Measurements from ENCODE around the gene THEM4.
"Not testable (repeated sequence)": the region's sequence is repeated elsewhere in the genome, so short reads cannot be mapped to it uniquely, and the experiment has no call there.

THEM4 gene

DNA sequence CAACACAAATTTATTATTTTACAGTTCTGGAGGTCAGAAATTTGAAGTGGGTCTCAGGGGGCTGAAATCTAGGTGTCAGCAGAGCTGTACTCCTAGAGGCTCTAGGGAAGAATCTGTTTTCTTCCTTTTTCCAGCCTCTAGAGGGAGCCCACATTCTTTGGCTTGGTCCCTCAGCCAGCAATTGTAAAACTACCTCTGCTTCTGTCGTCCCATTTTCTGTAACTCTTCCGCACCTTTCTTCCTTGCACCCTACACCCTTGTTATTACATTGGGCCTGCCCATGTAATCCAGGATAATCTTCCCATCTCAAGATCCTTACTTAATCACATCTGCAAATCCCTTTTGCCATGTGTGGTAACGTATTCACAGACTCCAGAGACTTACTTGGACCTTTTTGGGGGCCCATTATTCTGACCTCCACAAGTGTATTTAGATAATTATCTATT lies 24.8 kb upstream of the THEM4 start:
- DNase-seq, result peak; percentile 80

DNA sequence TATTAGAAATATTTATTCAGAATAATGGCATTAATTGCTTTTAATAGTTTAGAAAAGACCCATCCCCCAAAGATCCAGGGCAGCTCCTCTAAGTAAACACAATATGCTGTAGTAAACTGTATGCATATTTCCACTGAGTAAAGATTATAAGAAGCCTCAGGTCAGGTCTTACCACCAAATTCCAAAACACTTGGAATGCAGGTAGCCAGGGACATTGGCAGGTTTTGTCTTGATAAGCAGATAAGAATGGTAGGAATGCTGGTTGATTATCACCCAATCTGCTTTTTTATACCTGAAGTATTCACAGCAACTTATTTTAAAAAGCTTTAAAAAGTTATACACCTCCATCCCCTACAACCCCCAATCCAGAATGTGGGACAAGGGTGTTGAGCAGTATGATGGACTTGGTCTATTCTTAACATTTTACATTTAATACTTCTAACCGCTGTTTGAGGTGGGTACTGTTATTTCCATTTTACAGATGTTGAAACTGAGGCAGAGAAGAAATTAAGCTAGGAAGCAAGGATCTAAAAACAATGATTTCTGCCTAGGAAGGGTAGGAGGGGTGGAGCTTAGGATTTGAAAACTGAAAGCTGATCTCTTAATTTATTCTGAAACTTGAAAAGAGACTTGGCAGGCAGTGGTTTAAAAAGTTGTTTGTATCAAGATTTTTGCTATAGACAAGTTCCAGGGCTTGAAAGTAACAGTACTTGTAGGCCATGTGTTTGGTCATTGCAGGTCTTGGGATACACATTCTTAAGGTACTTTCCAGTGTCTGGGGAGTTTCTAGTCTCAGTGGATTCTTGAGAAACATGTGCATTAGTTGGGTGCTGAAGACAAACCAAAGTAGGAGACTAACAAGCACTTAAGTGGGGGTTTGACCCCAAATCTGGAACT lies 15.6 kb upstream of the THEM4 start:
- DNase-seq, result no peak

DNA sequence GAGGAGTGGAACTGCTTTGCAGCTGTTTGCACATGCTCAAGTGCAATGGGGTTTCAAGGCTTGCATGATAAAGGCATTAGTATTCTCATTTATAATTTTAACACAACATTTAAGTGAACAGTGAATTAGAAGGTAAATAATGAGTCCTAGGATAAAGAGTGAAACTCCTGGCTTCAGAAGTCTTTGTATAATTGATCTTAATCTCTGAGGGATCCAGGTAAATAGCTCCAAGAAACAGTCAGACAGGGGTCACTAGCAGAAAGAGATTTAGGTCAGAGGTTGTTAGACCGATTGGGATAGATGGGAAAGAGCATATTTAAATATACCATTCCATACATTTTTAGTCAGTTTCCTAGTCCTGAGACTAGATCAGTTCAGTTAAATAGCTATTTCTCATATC lies 14.1 kb upstream of the THEM4 start:
- DNase-seq, result no peak

DNA sequence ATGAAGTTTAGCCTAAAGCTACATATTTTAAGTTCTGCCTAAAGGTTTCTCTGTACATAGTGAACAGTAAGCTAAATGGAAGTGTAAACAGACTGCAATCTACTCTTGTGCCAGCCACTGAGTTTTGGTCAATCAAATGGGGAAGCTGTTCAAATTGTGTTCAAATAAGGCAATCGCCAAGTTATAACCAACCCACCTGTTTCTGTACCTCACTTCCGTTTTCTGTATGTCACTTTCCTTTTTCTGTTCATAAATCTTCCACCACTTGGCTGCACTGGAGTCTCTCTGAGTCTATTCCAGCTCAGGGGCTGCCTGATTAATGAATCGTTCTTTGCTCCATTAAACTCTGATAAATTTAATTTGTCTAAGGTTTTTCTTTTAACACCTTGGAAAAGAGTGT lies 10.8 kb upstream of the THEM4 start:
- DNase-seq, result no peak

DNA sequence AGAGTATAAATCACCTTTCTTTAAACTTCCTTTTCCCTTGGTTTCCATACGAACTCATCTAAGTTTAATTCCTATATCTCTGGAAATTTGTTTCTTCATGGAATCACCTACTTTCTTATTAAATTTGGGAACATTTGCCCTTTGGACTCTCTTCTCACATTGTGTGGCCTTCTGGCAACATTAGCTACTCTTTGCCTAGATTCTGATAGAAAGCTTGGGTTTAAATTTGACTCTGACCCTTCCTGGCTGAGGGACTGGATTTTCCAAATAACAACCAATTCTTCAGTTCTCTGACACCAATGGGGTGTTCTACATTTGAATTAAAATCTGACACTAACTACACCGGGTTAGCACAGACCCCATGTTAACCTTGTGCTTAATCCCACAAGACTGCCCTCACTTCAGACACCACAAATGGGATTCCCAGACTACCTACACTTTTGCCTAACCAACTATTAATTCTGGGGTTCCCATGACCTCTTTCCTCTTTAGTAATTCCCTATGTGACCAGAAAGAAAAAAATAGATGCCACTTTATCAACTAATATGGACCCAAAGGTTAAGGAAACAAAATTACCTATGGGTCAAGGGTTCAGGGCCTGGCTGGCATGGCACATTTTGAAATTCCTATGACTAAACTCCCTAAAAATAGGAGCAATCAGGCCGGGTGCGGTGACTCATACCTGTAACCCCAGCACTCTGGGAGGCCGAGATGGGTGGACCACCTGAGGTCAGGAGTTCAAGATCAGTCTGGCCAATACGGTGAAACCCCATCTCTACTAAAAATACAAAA lies 9.7 kb upstream of the THEM4 start:
- no peak for DNase-seq

DNA sequence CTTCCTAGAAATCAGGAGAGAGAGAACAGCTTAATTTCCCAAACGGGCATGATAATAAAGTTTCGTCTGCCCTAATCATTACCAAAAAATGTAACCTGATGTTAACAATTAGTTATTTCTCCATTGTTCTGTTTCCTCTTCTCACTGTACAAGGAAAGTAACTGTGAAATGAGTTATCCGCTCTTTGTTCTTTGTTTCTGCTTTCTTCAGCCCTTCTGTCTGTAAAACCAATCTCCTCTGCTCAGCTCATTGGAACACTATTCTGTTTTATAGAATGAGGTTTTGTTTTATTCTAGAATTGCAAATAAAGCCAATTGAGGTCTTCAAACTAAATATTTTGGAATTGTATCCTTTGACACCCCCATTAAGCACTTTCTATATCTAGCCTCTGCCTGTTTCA lies 8.8 kb upstream of the THEM4 start:
- no peak for DNase-seq

DNA sequence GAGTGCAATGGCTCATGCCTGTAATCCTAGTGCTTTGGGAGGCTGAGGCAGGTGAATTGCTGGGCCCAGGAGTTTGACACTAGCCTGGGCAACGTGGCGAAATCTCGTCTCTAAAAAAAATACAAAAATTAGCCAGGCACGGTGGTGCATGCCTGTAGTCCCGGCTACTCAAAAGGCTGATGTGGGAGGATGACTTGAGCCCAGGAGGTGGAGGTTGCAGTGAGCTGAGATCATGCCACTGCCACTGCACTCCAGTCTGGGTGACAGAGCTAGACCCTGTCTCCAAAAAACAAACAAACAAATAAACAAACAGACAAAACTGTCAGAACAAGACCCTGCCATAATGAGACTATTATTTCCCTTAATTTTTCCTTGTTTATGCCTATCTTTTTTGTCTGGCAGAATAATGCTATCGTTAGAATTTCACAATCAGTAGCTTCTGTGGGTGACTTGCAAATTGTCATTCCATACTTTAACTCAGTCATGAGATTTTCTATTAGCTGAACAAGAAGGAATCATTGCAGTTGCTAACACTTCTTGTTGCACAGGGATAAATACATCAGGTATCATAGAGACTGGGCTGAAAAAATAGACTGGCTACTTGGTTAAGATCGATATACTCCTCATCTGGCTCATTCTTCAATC lies 7.5 kb upstream of the THEM4 start:
- no peak for DNase-seq

DNA sequence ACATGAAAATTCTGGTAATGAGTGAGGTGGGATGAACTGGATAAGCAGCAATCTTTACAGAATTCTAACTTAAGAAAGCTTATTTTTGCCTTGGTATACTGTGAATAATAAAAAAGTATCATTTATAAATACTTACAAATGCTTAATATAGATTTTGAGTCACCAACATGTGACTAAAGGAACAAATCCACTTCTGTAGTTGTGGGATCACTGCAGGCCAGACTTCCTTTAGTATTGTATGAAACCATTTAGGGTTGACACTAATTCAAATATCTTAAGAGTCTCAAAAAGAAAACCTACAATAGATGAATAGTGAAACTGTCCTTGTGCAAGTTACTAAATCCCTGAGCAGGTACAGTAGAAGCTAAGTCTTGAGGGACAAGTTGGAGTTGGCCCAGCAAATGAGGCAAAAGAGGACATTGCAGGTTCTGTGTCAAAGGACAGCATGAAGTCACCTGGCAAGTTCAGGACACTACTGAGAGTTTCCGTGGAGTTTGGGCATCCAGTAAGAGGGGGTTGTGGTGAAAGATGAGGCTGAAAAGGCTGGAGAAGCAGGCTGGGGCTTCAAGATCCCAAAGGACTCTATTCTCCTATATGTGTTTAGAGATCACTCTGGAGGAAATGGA lies 5.9 kb upstream of the THEM4 start:
- no peak for DNase-seq

DNA sequence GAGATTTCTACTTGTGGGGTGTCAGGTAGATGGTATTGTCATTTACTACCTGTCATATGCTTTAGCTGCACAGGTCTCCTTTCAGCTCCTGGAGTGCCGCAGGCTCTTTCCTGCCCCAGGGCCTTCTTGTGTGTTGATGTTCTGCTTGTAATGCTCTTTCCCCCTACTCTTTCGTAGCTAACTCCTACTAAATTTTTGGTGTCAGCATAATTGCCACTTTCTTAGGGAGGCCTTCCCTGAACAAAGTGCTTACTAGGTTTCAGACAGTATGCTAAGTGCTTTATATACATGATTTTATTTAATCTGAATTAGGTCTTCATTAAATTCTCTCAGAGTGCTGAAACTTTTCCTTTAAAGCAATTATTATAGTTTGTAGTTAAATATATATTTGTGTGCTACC lies 4.8 kb upstream of the THEM4 start:
- DNase-seq, result no peak

DNA sequence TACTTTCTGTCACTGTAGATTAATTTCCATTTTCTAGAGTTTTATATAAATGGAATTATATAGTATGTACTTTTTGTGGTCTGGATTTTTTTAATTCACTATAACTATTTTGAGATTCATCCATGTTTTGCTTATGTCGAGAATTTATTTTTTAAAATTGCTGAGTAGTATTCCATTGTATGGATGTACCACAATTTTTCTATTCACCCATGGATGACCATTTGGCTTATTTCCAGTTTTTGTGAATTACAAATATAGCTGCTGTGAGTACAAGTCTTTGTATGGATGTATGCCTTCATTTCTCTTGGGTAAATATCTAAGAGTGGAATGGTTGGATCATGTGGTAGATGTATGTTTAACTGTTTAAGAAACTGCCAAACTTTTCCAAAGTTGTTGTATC lies 3.7 kb upstream of the THEM4 start:
- no peak for DNase-seq

DNA sequence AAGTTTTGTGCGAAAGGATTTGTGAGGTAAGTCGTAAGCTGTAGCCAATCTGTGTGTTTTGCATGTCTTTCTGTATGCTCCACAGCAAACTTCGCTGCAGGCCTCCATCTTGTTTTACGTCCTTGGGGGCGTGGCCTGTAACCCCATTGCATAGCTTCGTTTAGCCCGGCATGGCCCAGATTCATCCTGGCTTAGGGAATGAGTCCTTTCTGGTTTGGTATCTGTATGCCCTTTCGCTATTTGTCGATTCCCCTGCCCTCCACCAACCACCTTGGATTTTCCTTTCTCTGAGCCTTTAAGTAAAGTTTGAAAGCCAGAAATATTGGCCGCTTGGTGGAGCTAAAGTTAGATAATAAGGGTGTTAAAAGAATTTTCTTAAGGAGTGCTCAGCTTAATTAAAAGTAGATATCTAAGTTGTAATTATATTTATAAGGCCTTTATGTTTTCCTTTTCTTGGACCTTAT lies 1.1 kb downstream of the THEM4 start:
- peak; percentile 62 for DNase-seq

DNA sequence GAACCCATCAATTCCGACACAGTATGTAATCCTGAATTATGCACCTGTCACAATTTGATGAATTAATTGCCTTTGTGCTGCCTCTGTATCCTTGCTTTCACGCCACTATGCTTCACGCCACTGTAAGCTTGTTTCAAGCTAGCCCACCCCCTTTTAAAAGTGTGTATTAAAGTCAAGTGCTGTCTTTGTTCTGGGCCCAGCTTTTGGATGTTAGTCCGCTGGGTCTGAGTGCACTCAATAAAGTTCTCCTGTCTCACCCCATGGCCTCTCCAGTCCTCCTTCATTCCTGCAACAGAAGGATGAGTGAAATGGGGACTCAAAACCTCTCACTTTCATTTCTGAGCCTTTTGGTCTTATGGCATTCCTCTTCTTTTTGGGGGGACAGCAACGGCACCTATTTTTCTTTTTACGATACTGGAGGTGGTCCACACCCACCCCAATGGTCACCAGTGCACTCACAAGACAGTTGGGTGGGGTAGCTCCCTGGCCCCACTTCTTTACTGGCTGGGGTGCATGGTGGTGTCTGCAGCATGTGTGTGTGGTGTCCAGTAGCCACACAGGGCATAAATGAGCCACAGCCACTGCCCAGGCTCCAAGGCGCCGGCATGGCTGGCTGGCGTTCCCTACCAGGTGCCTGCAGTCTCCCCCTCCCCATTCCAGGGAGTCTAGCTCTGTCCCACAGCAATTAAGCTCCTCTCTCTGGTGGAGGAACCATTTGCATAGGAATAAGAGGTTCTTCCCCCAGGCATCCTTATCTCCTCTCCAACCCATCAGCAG lies 1.8 kb downstream of the THEM4 start:
- peak; percentile 41 for DNase-seq

DNA sequence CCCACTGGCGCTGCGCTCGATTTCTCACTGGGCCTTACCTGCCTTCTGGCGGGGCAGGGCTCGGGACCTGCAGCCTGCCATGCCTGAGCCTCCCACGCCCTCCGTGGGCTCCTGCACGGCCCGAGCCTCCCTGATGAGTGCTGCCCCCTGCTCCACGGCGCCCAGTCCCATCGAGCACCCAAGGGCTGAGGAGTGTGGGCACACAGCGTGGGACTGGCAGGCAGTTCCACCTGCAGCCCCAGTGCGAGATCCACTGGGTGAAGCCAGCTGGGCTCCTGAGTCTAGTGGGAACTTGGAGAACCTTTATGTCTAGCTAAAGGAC lies 3.0 kb downstream of the THEM4 start:
- not testable (repeated sequence) for DNase-seq

DNA sequence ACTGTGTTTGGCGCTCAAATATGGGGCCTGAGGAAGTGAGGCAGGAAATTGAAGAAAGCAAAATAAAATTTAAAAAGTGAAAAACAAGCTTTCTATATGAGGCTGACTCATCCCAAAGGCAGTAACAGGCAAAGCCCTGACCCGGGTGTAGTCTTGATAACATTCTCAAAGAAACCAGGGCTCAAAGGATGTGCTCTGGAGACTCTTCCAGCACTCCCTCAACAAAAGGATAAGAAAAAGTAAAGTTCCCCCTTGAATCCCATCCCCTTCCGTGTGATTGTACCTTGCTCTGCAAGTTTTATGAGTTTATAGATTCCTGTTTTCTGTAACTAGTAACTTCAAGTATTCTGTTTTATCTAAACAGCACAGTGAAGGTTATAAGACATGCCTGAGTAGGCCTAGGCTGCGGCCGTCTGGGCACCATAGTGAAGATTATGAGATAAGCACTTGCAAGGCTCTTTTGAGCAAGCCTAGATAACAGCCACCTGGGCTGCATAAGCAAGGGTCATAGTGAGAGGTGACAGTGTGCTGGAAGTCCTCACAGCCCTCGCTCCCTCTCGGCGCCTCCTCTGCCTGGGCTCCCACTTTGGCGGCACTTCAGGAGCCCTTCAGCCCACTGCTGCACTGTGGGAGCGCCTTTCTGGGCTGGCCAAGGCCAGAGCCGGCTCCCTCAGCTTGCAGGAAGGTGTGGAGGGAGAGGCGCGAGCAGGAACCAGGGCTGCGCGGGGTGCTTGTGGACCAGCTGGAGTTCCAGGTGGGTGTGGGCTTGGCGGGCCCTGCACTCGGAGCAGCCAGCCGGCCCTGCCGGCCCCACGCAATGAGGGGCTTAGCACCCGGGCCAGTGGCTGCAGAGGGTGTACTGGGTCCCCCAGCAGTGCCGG lies 3.6 kb downstream of the THEM4 start:
- peak; percentile 86 for DNase-seq

DNA sequence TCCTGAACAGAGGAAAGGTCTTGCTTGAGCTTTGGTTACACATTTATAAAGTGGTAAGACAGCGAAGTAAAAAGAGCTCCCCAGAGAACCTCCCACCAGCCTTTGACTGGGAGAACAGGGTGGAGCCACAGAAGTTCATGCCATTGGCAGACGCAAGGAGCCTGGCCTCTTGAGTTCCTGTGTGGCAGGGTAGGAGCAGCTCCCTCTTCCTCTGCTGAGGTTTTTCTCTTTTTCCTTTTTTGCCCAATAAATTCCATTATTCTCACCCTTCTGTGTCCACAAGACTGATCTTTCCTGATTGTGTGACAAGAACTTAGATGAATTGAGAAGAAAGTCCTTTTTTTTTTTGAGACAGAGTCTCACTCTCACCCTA lies 4.3 kb downstream of the THEM4 start:
- DNase-seq, result peak; percentile 73

DNA sequence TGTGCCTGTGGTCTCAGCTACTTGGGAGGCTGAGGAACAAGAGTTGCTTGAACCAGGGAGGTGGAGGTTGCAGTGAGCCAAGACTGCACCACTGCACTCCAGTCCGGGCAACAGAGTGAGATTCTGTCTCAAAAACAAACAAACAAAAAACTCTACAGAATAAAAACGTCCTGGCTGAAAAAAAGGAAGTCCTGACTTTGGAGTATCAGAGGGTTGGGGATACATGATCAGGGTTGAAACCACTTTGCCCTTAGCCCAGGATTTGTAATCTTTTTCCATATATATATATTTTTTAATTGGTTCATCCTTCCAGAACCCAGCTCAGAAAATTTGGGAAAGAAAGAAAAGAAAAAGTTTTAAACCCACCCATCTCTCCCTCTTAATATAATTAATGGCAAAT lies 6.5 kb downstream of the THEM4 start:
- DNase-seq, result no peak

DNA sequence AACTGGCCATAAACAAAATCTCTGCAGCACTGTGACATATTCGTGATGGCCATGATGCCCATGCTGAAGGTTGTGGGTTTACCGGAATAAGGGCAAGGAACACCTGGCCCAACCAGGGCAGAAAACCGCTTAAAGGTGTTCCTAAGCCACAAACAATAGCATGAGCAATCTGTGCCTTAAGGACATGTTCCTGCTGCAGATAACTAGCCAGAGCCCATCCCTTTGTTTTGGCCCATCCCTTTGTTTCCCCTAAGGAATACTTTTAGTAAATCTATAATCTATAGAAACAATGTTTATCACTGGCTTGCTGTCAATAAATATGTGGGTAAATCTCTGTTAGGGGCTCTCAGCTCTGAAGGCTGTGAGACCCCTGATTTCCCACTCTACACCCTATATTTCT lies 8.5 kb downstream of the THEM4 start:
- not testable (repeated sequence) for DNase-seq

DNA sequence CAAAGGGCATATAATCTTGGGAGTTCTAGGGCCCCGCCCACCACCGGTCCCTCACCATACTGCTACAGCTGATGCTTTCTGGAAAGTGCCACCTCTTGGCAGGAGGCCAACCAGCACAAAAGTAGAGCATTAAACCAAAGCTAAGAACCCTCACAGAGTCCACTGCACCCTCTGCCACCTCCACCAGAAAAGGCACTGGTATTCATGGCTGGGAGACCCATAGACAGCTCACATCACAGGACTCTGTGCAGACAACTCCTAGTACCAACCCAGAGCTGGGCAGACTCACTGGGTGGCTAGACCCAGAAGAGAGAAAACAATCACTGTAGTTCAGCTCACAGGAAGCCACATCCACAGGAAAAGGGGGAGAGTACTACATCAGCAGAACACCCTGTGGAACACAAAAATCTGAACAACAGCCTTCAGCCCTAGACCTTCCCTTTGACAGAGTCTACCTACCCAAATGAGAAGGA lies 10.8 kb downstream of the THEM4 start:
- peak; percentile 46 for DNase-seq

DNA sequence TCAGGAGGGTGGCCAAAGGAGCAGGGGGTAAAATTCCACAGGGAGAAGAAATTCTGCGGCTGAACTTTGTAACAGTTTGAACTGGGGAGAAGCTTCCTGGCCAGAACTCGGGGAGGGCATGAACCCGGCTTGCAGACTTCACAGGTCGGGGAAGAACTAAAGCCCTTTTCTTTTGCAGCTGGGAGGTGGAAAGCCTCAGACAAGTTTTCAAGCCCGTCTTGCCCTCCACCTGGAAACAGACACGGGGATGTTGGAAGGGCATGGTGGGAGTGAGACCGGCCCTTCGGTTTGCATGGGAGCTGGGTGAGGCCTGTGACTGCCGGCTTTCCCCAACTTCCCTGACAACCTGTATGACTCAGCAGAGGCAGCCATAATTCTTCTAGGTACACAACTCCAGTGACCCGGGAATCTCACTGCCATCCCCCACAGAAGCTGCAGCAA lies 11.3 kb downstream of the THEM4 start:
- DNase-seq, result no peak

DNA sequence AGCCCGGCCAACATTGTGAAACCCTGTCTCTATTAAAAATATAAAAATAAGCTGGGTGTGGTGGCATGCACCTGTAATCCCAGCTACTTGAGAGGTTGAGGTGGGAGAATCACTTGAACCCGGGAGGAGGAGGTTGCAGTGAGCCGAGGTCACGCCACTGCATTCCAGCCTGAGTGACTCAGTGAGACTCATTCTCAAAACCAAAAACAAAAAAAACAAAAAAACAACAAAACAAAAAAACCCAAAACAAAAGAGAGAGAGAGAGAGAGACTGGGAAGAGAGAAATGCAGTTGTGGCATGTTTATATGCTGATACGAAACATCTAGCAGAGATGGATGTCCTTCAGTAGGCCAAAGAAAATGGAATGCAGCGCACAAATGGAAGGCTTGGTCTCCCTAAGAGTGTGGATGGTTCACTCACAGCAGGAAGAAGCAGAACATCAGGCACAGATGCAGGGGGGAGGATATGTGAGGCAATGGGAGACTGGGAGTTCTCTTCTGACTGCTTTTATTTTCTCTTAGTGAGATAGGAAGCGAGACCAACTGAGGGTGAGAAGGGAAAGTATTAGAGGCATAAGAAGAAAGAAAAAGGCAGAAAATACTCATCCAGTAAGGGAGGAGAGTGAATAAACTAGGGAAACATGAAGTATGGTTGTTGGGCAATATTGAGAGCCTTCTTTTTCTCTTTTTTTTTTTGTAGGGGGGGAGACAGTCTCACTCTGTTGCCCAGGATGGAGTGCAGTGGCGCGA lies 16.0 kb downstream of the THEM4 start:
- DNase-seq, result no peak
